ENCODE data around the gene STON1.

- TF ChIP-seq, protein P1, sequence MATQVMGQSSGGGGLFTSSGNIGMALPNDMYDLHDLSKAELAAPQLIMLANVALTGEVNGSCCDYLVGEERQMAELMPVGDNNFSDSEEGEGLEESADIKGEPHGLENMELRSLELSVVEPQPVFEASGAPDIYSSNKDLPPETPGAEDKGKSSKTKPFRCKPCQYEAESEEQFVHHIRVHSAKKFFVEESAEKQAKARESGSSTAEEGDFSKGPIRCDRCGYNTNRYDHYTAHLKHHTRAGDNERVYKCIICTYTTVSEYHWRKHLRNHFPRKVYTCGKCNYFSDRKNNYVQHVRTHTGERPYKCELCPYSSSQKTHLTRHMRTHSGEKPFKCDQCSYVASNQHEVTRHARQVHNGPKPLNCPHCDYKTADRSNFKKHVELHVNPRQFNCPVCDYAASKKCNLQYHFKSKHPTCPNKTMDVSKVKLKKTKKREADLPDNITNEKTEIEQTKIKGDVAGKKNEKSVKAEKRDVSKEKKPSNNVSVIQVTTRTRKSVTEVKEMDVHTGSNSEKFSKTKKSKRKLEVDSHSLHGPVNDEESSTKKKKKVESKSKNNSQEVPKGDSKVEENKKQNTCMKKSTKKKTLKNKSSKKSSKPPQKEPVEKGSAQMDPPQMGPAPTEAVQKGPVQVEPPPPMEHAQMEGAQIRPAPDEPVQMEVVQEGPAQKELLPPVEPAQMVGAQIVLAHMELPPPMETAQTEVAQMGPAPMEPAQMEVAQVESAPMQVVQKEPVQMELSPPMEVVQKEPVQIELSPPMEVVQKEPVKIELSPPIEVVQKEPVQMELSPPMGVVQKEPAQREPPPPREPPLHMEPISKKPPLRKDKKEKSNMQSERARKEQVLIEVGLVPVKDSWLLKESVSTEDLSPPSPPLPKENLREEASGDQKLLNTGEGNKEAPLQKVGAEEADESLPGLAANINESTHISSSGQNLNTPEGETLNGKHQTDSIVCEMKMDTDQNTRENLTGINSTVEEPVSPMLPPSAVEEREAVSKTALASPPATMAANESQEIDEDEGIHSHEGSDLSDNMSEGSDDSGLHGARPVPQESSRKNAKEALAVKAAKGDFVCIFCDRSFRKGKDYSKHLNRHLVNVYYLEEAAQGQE (IDR thresholded peaks at IDR 0.05; ENCODE audit: borderline replicate concordance) = no peak
- TF ChIP-seq, protein P2, sequence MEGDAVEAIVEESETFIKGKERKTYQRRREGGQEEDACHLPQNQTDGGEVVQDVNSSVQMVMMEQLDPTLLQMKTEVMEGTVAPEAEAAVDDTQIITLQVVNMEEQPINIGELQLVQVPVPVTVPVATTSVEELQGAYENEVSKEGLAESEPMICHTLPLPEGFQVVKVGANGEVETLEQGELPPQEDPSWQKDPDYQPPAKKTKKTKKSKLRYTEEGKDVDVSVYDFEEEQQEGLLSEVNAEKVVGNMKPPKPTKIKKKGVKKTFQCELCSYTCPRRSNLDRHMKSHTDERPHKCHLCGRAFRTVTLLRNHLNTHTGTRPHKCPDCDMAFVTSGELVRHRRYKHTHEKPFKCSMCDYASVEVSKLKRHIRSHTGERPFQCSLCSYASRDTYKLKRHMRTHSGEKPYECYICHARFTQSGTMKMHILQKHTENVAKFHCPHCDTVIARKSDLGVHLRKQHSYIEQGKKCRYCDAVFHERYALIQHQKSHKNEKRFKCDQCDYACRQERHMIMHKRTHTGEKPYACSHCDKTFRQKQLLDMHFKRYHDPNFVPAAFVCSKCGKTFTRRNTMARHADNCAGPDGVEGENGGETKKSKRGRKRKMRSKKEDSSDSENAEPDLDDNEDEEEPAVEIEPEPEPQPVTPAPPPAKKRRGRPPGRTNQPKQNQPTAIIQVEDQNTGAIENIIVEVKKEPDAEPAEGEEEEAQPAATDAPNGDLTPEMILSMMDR (IDR thresholded peaks at IDR 0.05; ENCODE audit: poor library complexity, severe bottlenecking) = no peak
- TF ChIP-seq EZH2 (IDR thresholded peaks at IDR 0.05; ENCODE audit: borderline replicate concordance, insufficient read depth, low read length, poor library complexity, severe bottlenecking) (no peak), POLR2AphosphoS5 (IDR thresholded peaks at IDR 0.05) (no peak), EP300 (conservative IDR thresholded peaks at IDR 0.05; ENCODE audit: poor library complexity, severe bottlenecking) (no peak), SMC3 (conservative IDR thresholded peaks at IDR 0.05; ENCODE audit: poor library complexity) (no peak)
Measured at GRCh38 chr2:48605482-48606175, 75.7 kb downstream of the STON1 start.

Data from neural cell (in vitro differentiated cells).